Smooth muscle cell (in vitro differentiated cells): Measurements from ENCODE around the gene CBLB. TPM values are rescaled to one million over a fixed set of nuclear protein-coding genes. Genes with fewer than 3 reads are reported as not detected.

ENCODE experiments used
- DNase-seq: peaks from one replicate; lab custom pipeline; 2025; ENCODE audit not compliant: unreplicated experiment; lab: John Stamatoyannopoulos, UW
- H2AFZ ChIP-seq: fragments of 200-600 bp; sonication (generic); 2 replicates; pipeline ENCODE4 v1.6.0; 2016; ENCODE audit warnings: antibody characterized with exemption, low read depth, mild to moderate bottlenecking
- H3F3A ChIP-seq: fragments of 200-600 bp; sonication (generic); 2 replicates; pipeline ENCODE4 v1.6.0; 2017; ENCODE audit warnings: antibody characterized with exemption, low read depth
- H3K27ac ChIP-seq: fragments of 200-600 bp; sonication (generic); 2 replicates; pipeline ENCODE4 v1.5.1; 2016; ENCODE audit warnings: low read depth, mild to moderate bottlenecking
- H3K27me3 ChIP-seq: fragments of 200-600 bp; sonication (generic); 2 replicates; pipeline ENCODE4 v1.6.1; 2016; ENCODE audit warnings: low read depth, mild to moderate bottlenecking
- H3K36me3 ChIP-seq: fragments of 200-600 bp; sonication (generic); 2 replicates; pipeline ENCODE4 v1.5.1; 2016; ENCODE audit warnings: low read depth
- H3K4me1 ChIP-seq: fragments of 200-600 bp; sonication (generic); 2 replicates; pipeline ENCODE4 v1.5.1; 2016; ENCODE audit warnings: low read depth
- H3K4me2 ChIP-seq: fragments of 200-600 bp; sonication (generic); 2 replicates; pipeline ENCODE4 v1.6.0; 2016; ENCODE audit warnings: mild to moderate bottlenecking
- H3K4me3 ChIP-seq: fragments of 200-600 bp; sonication (generic); 2 replicates; pipeline ENCODE4 v1.5.1; 2016; ENCODE audit warnings: mild to moderate bottlenecking
- H3K79me2 ChIP-seq: fragments of 200-600 bp; sonication (generic); 2 replicates; pipeline ENCODE4 v1.6.0; 2016; ENCODE audit warnings: low read depth, mild to moderate bottlenecking
- H3K9ac ChIP-seq: fragments of 200-600 bp; sonication (generic); 2 replicates; pipeline ENCODE4 v1.6.0; 2016; ENCODE audit warnings: low read depth
- H3K9me3 ChIP-seq: fragments of 200-600 bp; sonication (generic); replicated peaks from 2 replicates; pipeline ENCODE4 v1.5.1; 2016; ENCODE audit warnings: low read depth
- H4K20me1 ChIP-seq: fragments of 200-600 bp; sonication (generic); 2 replicates; pipeline ENCODE4 v1.6.0; 2016; ENCODE audit warnings: low read depth
- CTCF ChIP-seq: fragments of 200-600 bp; sonication (generic); IDR thresholded peaks from 2 replicates; pipeline ENCODE4 v1.5.1; 2017; ENCODE audit warnings: borderline replicate concordance, mild to moderate bottlenecking, antibody characterized with exemption; ENCODE audit not compliant: insufficient read depth, poor library complexity, severe bottlenecking
- WGBS: methylation state at CpG from one replicate; pipeline ENCODE4 v1.1.7; 2016; ENCODE audit warnings: low lambda C conversion rate; 5-methylcytosine and 5-hydroxymethylcytosine counted together
- polyA plus RNA-seq: library from polyadenylated mRNA; unstranded; fragments of >200 nt; fragmentation: Nextera tagmentation; extraction: Ambion mirVana; gene quantifications from 2 replicates; pipeline ENCODE4 v1.2.1, GENCODE V29; 2016
- total RNA-seq: library from RNA; depleted of rRNA; stranded (reverse); fragments of >200 nt; gene quantifications from 2 replicates; pipeline ENCODE4 v1.2.3, GENCODE V29; 2014

The CBLB gene
- total and polyA plus RNA-seq, 2 experiments from 2014 or later = 13.9 to 38.9 TPM

GRCh38 chr3:105850593-105850992, 18.2 kb downstream of the CBLB start:
- peaks cover 15% of the 10 kb centered on the region for H4K20me1 ChIP-seq
- peaks cover 14% of the 10 kb centered on the region for H3F3A ChIP-seq
- WGBS = 96% methylated on average over 2 of the region's 2 CpGs
- no peak overlapping the region for H3K4me3 ChIP-seq
- no peak for TF ChIP-seq CTCF
- H3K9ac ChIP-seq = no peak overlapping the region
- DNase-seq = no peak
- H3K36me3 ChIP-seq = peaks cover 11% of the 10 kb centered on the region
- no peaks in the 10 kb centered on the region for H3K9me3 ChIP-seq
- no peaks in the 10 kb centered on the region for H3K27me3 ChIP-seq
- no peak overlapping the region for H2AFZ ChIP-seq
- H3K79me2 ChIP-seq = peaks cover 58% of the 10 kb centered on the region
- no peak overlapping the region for H3K27ac ChIP-seq
- peaks cover 21% of the 10 kb centered on the region for H3K4me1 ChIP-seq
- H3K4me2 ChIP-seq = no peak overlapping the region

- 96% methylated on average over 3 of the region's 3 CpGs for WGBS
- no peak overlapping the region for H3K4me2 ChIP-seq
- peaks cover 44% of the 10 kb centered on the region for H3K79me2 ChIP-seq
- H3K27me3 ChIP-seq = no peaks in the 10 kb centered on the region
- H4K20me1 ChIP-seq = peaks cover 8% of the 10 kb centered on the region
- H3K4me3 ChIP-seq = no peak overlapping the region
- H3K9ac ChIP-seq = no peak overlapping the region
- peaks cover 39% of the 10 kb centered on the region for H3K4me1 ChIP-seq
- H3K9me3 ChIP-seq = no peaks in the 10 kb centered on the region
- no peak overlapping the region for H3K27ac ChIP-seq
- peaks cover 16% of the 10 kb centered on the region for H3F3A ChIP-seq
- no peak for TF ChIP-seq CTCF
- DNase-seq = no peak
- H2AFZ ChIP-seq = no peak overlapping the region
- H3K36me3 ChIP-seq = peaks cover 9% of the 10 kb centered on the region
Measured at GRCh38 chr3:105848821-105849220, 20.0 kb downstream of the CBLB start.

- Histone ChIP-seq H3K4me3 (no peak overlapping the region), H3K79me2 (peaks cover 35% of the 10 kb centered on the region), H3K4me1 (peaks cover 48% of the 10 kb centered on the region), H3K27me3 (no peaks in the 10 kb centered on the region), H3K27ac (peak overlapping the region; percentile 83), H3K9me3 (no peaks in the 10 kb centered on the region), H3K36me3 (peaks cover 5% of the 10 kb centered on the region), H3K4me2 (no peak overlapping the region), H2AFZ (no peak overlapping the region), H3K9ac (peak overlapping the region; percentile 16), H4K20me1 (peaks cover 6% of the 10 kb centered on the region), H3F3A (peaks cover 16% of the 10 kb centered on the region)
- WGBS = 90% methylated on average over 2 of the region's 2 CpGs
- TF ChIP-seq CTCF = no peak
- no peak for DNase-seq
Measured at GRCh38 chr3:105847865-105848264, 20.9 kb downstream of the CBLB start.

- H3F3A ChIP-seq = peaks cover 16% of the 10 kb centered on the region
- no peak overlapping the region for H3K4me2 ChIP-seq
- H3K9me3 ChIP-seq = no peaks in the 10 kb centered on the region
- no peak overlapping the region for H3K9ac ChIP-seq
- H3K4me3 ChIP-seq = no peak overlapping the region
- H3K79me2 ChIP-seq = peaks cover 39% of the 10 kb centered on the region
- no peak overlapping the region for H2AFZ ChIP-seq
- peak overlapping the region; percentile 83 for H3K27ac ChIP-seq
- no peaks in the 10 kb centered on the region for H3K27me3 ChIP-seq
- no peak for DNase-seq
- peaks cover 52% of the 10 kb centered on the region for H3K4me1 ChIP-seq
- peaks cover 5% of the 10 kb centered on the region for H3K36me3 ChIP-seq
- WGBS = 53% methylated on average over 1 of the region's 1 CpG
- TF ChIP-seq CTCF = no peak
- peaks cover 6% of the 10 kb centered on the region for H4K20me1 ChIP-seq
Measured at GRCh38 chr3:105847452-105847851, 21.4 kb downstream of the CBLB start.
